Duodenal mucosa (tissue), 2 donors: ENCODE data around the gene SLC22A6.

ENCODE experiments used
- H3K27ac ChIP-seq: one replicate; pipeline ENCODE4 v1.7.0; 2013; ENCODE audit warnings: low read depth, low read length
- H3K27me3 ChIP-seq, 2 donors: one replicate each; pipeline ENCODE4 v1.7.0; 2013; ENCODE audit warnings: low read length in 2 of 2, control low read depth in 1 of 2; ENCODE audit not compliant: insufficient read depth in 2 of 2, control insufficient read depth in 1 of 2
- H3K36me3 ChIP-seq, 2 donors: one replicate each; pipeline ENCODE4 v1.7.0; 2013; ENCODE audit warnings: low read length in 2 of 2, control low read depth in 1 of 2; ENCODE audit not compliant: insufficient read depth in 2 of 2, control insufficient read depth in 1 of 2
- H3K4me1 ChIP-seq, 2 donors: one replicate each; pipeline ENCODE4 v1.7.0; 2013; ENCODE audit warnings: low read length in 2 of 2, control low read depth in 1 of 2; ENCODE audit not compliant: insufficient read depth in 2 of 2, control insufficient read depth in 1 of 2
- H3K4me3 ChIP-seq, 2 donors: one replicate each; pipeline ENCODE4 v1.7.0; 2013; ENCODE audit warnings: low read length in 2 of 2, low read depth in 1 of 2
- H3K9ac ChIP-seq, 2 donors: one replicate each; pipeline ENCODE4 v1.7.0; 2013; ENCODE audit warnings: low read length in 2 of 2, low read depth in 1 of 2
- H3K9me3 ChIP-seq, 2 donors: one replicate each; pipeline ENCODE4 v1.7.0; 2013; ENCODE audit warnings: low read length in 2 of 2, control low read depth in 1 of 2; ENCODE audit not compliant: control insufficient read depth in 1 of 2

The SLC22A6 gene

GRCh38 chr11:63015521-63016215 lies 30.9 kb upstream of the SLC22A6 start, which contains the start of gene SLC22A8:
TSS of gene SLC22A8 (minus strand) at chr11:63015841. CDS start at chr11:63014958, 883 bp downstream.
- no peaks in the 10 kb centered on the region for H3K36me3 ChIP-seq
- H3K9me3 ChIP-seq = no peaks in the 10 kb centered on the region
- no peak within 1 kb of the TSS for H3K27ac ChIP-seq
- no peaks in the 10 kb centered on the region for H3K4me1 ChIP-seq
- H3K27me3 ChIP-seq = peaks cover 5 to 14% of the 10 kb centered on the region in 2 donors
- no peak within 1 kb of the TSS for H3K4me3 ChIP-seq
- H3K9ac ChIP-seq = no peak within 1 kb of the TSS

GRCh38 chr11:63014408-63015055 lies 29.8 kb upstream of the SLC22A6 start:
- Histone ChIP-seq H3K27ac (no peak overlapping the region), H3K36me3 (no peaks in the 10 kb centered on the region), H3K9ac (no peak overlapping the region), H3K9me3 (no peaks in the 10 kb centered on the region), H3K4me1 (no peaks in the 10 kb centered on the region), H3K4me3 (no peak overlapping the region), H3K27me3 (peaks cover 5 to 14% of the 10 kb centered on the region in 2 donors)

- no peak overlapping the region for H3K9ac ChIP-seq
- H3K4me1 ChIP-seq = no peaks in the 10 kb centered on the region
Measured at GRCh38 chr11:63012839-63013238, 28.1 kb upstream of the SLC22A6 start.

GRCh38 chr11:63012430-63012829 lies 27.7 kb upstream of the SLC22A6 start:
- Histone ChIP-seq H3K9ac (no peak overlapping the region), H3K9me3 (no peaks in the 10 kb centered on the region), H3K36me3 (no peaks in the 10 kb centered on the region), H3K27ac (no peak overlapping the region), H3K4me3 (no peak overlapping the region), H3K4me1 (no peaks in the 10 kb centered on the region), H3K27me3 (peaks cover 5 to 6% of the 10 kb centered on the region in 2 donors)

More at GRCh38 chr11:63012839-63013238, 28.1 kb upstream of the SLC22A6 start:
- no peaks in the 10 kb centered on the region for H3K9me3 ChIP-seq
- no peaks in the 10 kb centered on the region for H3K36me3 ChIP-seq
- H3K27me3 ChIP-seq = peaks cover 5 to 7% of the 10 kb centered on the region in 2 donors
- H3K4me3 ChIP-seq = no peak overlapping the region
- H3K27ac ChIP-seq = no peak overlapping the region

GRCh38 chr11:63010934-63011439 lies 26.2 kb upstream of the SLC22A6 start:
- Histone ChIP-seq H3K4me3 (no peak overlapping the region), H3K36me3 (no peaks in the 10 kb centered on the region), H3K9me3 (no peaks in the 10 kb centered on the region), H3K27ac (no peak overlapping the region), H3K27me3 (peaks cover under 1 to 5% of the 10 kb centered on the region in 2 donors), H3K9ac (no peak overlapping the region), H3K4me1 (no peaks in the 10 kb centered on the region)

GRCh38 chr11:63007920-63008319 lies 23.2 kb upstream of the SLC22A6 start:
- H3K36me3 ChIP-seq = no peaks in the 10 kb centered on the region
- no peak overlapping the region for H3K4me3 ChIP-seq
- H3K27ac ChIP-seq = no peak overlapping the region
- H3K9ac ChIP-seq = no peak overlapping the region
- H3K27me3 ChIP-seq = peaks cover 0 to 5% of the 10 kb centered on the region in 2 donors
- H3K4me1 ChIP-seq = no peaks in the 10 kb centered on the region
- no peaks in the 10 kb centered on the region for H3K9me3 ChIP-seq

GRCh38 chr11:63001456-63001855 lies 16.7 kb upstream of the SLC22A6 start:
- H3K36me3 ChIP-seq = no peaks in the 10 kb centered on the region
- no peak overlapping the region for H3K4me3 ChIP-seq
- no peaks in the 10 kb centered on the region for H3K4me1 ChIP-seq
- H3K9me3 ChIP-seq = no peaks in the 10 kb centered on the region
- H3K27ac ChIP-seq = no peak overlapping the region
- H3K27me3 ChIP-seq = peaks cover 0 to 2% of the 10 kb centered on the region in 2 donors
- H3K9ac ChIP-seq = no peak overlapping the region

GRCh38 chr11:62999649-63000048 lies 14.9 kb upstream of the SLC22A6 start:
- no peak overlapping the region for H3K9ac ChIP-seq

GRCh38 chr11:62999156-62999555 lies 14.4 kb upstream of the SLC22A6 start:
- H3K9ac ChIP-seq = no peak overlapping the region
- H3K36me3 ChIP-seq = no peaks in the 10 kb centered on the region
- no peaks in the 10 kb centered on the region for H3K9me3 ChIP-seq

More at GRCh38 chr11:62999649-63000048, 14.9 kb upstream of the SLC22A6 start:
- no peak overlapping the region for H3K27ac ChIP-seq
- peaks cover 0 to 4% of the 10 kb centered on the region in 2 donors for H3K27me3 ChIP-seq
- no peaks in the 10 kb centered on the region for H3K36me3 ChIP-seq
- no peak overlapping the region for H3K4me3 ChIP-seq
- no peaks in the 10 kb centered on the region for H3K9me3 ChIP-seq
- H3K4me1 ChIP-seq = no peaks in the 10 kb centered on the region

GRCh38 chr11:62996271-62996670 lies 11.5 kb upstream of the SLC22A6 start:
- Histone ChIP-seq H3K9me3 (no peaks in the 10 kb centered on the region), H3K27ac (no peak overlapping the region), H3K9ac (no peak overlapping the region), H3K27me3 (peaks cover 4 to 9% of the 10 kb centered on the region in 2 donors), H3K36me3 (no peaks in the 10 kb centered on the region), H3K4me1 (no peaks in the 10 kb centered on the region), H3K4me3 (no peak overlapping the region)

More at GRCh38 chr11:62999156-62999555, 14.4 kb upstream of the SLC22A6 start:
- no peak overlapping the region for H3K27ac ChIP-seq
- H3K4me1 ChIP-seq = no peaks in the 10 kb centered on the region
- peaks cover 0 to 4% of the 10 kb centered on the region in 2 donors for H3K27me3 ChIP-seq
- no peak overlapping the region for H3K4me3 ChIP-seq
